GM12878 (cell line): ENCODE results near the gene METTL14. TPM values are rescaled to one million over a fixed set of nuclear protein-coding genes. Genes with fewer than 3 reads are reported as not detected.

Experiments used
- ATAC-seq: fragments of 200-7000 bp; cut with Tn5 transposase; 3 replicates; pipeline ENCODE4 v1.9.1; 2020; ENCODE audit warnings: mild to moderate bottlenecking, moderate library complexity
- BruUV-seq: library from RNA; stranded (reverse); fragments of 400-500 nt; replicated peaks from 2 replicates; lab custom pipeline; 2021; lab: Mats Ljungman, UMichigan
- CTCF ChIA-PET: fragments of 300-600 bp; sonication (Branson Sonifier 250); formaldehyde crosslinking; extraction: SDS; loops from one replicate; lab custom pipeline; 2021; ENCODE audit warnings: inconsistent platforms; lab: Yijun Ruan, JAX
- POLR2A ChIA-PET: fragments of 350-600 bp; formaldehyde crosslinking; extraction: SDS; loops from one replicate; lab custom pipeline; 2021; ENCODE audit warnings: inconsistent platforms; lab: Charles Lee
- RAD21 ChIA-PET: fragments of 300-600 bp; sonication (Branson Sonifier 250); formaldehyde crosslinking; loops from one replicate; lab custom pipeline; 2023; ENCODE audit warnings: antibody characterized with exemption; ENCODE audit not compliant: unreplicated experiment; lab: Charles Lee
- SMC1A ChIA-PET: fragments of 300-600 bp; sonication (Branson Sonifier 250); formaldehyde crosslinking; loops from one replicate; lab custom pipeline; 2023; ENCODE audit not compliant: unreplicated experiment, uncharacterized antibody; lab: Charles Lee
- DNase-seq: peaks from one replicate; pipeline ENCODE4 v3.0.0-alpha.2; 2011; ENCODE audit warnings: low read depth, low spot score
- FAIRE-seq: peaks from 3 replicates; lab custom pipeline; 2011; peaks lifted over from hg19 to GRCh38; lab: Jason Lieb, UNC
- H2AFZ ChIP-seq: 2 replicates; pipeline ENCODE4 v1.6.0; 2011; ENCODE audit warnings: low read depth, low read length, control low read depth; ENCODE audit not compliant: control insufficient read depth
- H3K27ac ChIP-seq: 2 replicates; pipeline ENCODE4 v1.5.1; 2011; ENCODE audit warnings: control low read depth; ENCODE audit not compliant: control insufficient read depth, insufficient read depth
- H3K27me3 ChIP-seq, 2 experiments: replicated peaks in 1 of 2; 2 replicates each; pipeline versions ENCODE4 v1.6.0 to v1.6.1; 2011; ENCODE audit warnings: low read length in 1 of 2; ENCODE audit not compliant: control insufficient read depth in 2 of 2, insufficient read depth in 2 of 2
- H3K36me3 ChIP-seq, 2 experiments: 2 replicates each; pipeline ENCODE4 v1.5.1; 2011; ENCODE audit warnings: low read length in 1 of 2; ENCODE audit not compliant: control insufficient read depth in 2 of 2, insufficient read depth in 2 of 2
- H3K4me1 ChIP-seq: 2 replicates; pipeline ENCODE4 v1.6.1; 2011; ENCODE audit warnings: mild to moderate bottlenecking, low read length, moderate library complexity, mixed read lengths; ENCODE audit not compliant: control insufficient read depth, insufficient read depth
- H3K4me2 ChIP-seq: 2 replicates; pipeline ENCODE4 v1.6.0; 2011; ENCODE audit warnings: control low read depth; ENCODE audit not compliant: control insufficient read depth, insufficient read depth
- H3K4me3 ChIP-seq: fragments of 200-600 bp; sonication (generic); 2 replicates; pipeline ENCODE4 v1.5.1; 2016
- H3K79me2 ChIP-seq: 2 replicates; pipeline ENCODE4 v1.6.0; 2011; ENCODE audit warnings: low read length; ENCODE audit not compliant: control insufficient read depth, insufficient read depth
- H3K9ac ChIP-seq: 2 replicates; pipeline ENCODE4 v1.8.0; 2011; ENCODE audit warnings: low read length, control low read depth, mixed read lengths; ENCODE audit not compliant: control insufficient read depth, insufficient read depth
- H3K9me3 ChIP-seq: replicated peaks from 3 replicates; pipeline ENCODE4 v1.5.1; 2011; ENCODE audit warnings: mild to moderate bottlenecking, low read length; ENCODE audit not compliant: control insufficient read depth, insufficient read depth
- H4K20me1 ChIP-seq: 2 replicates; pipeline ENCODE4 v1.6.0; 2011; ENCODE audit not compliant: control insufficient read depth, insufficient read depth
- CBFB ChIP-seq: IDR thresholded peaks from 2 replicates; pipeline ENCODE4 v1.6.1; 2016; ENCODE audit warnings: antibody characterized with exemption, low read depth
- CHD2 ChIP-seq: IDR thresholded peaks from 2 replicates; pipeline ENCODE4 v1.6.1; 2011; ENCODE audit warnings: low read depth, low read length, improper control_type of control experiment, borderline replicate concordance
- JUND ChIP-seq: IDR thresholded peaks from 2 replicates; pipeline ENCODE4 v1.6.1; 2012; ENCODE audit warnings: low read depth, mild to moderate bottlenecking, low read length, improper control_type of control experiment, moderate library complexity
- NFXL1 ChIP-seq: fragments of 450-650 bp; IDR thresholded peaks from 2 replicates; pipeline ENCODE4 v1.6.1; 2017; ENCODE audit warnings: antibody characterized with exemption, mild to moderate bottlenecking, borderline replicate concordance
- NR2C1 ChIP-seq: fragments of 450-650 bp; IDR thresholded peaks from 2 replicates; pipeline ENCODE4 v1.6.1; 2017; ENCODE audit warnings: antibody characterized with exemption, mild to moderate bottlenecking, moderate library complexity
- POLR2A ChIP-seq: IDR thresholded peaks from 2 replicates; pipeline ENCODE4 v1.6.1; 2011; ENCODE audit warnings: low read depth, mild to moderate bottlenecking, low read length
- SMC3 ChIP-seq: IDR thresholded peaks from 2 replicates; pipeline ENCODE4 v1.6.1; 2011; ENCODE audit warnings: low read length, improper control_type of control experiment, borderline replicate concordance
- WGBS: methylation state at CpG from one replicate; pipeline ENCODE4 v1.1.6; 2016; ENCODE audit warnings: low lambda C conversion rate; ENCODE audit not compliant: insufficient replicate concordance, insufficient coverage; ENCODE audit errors: missing lambda C conversion rate; 5-methylcytosine and 5-hydroxymethylcytosine counted together
- in situ Hi-C: fragments of 300-500 bp; cut with MboI; formaldehyde crosslinking; loops from 9 replicates; pipeline ENCODE4 v1.14.3; 2018; ENCODE audit warnings: mixed read lengths
- intact Hi-C: fragments of 100-400 bp; cut with micrococcal nuclease; formaldehyde crosslinking; loops from one replicate; pipeline ENCODE4 v1.14.2; 2022; ENCODE audit not compliant: unreplicated experiment
- polyA plus RNA-seq, 11 experiments: library from polyadenylated mRNA; depleted of rRNA in 4 of 11; unstranded in 6 of 11; stranded (reverse) in 5 of 11; fragments of >200 nt; fragmentation: Nextera tagmentation in 4 of 11; fragmentation: Illumina TruSeq in 1 of 11; extraction: Ambion mirVana in 4 of 11; extraction: Trizol in 1 of 11; gene quantifications; 1 replicate in 1 of 11; 2 replicates in 10 of 11; pipeline versions ENCODE4 v1.2.1 to v1.2.3, GENCODE V29; 2011 to 2016; ENCODE audit warnings: inconsistent platforms in 2 of 11, missing spikeins in 2 of 11, low read depth in 1 of 11
- total RNA-seq, 4 experiments: library from RNA; depleted of rRNA in 3 of 4; stranded (reverse); fragments of >200 nt in 3 of 4; fragmentation: Illumina TruSeq in 1 of 4; extraction: Trizol in 1 of 4; gene quantifications; 2 replicates each; pipeline versions ENCODE4 v1.2.1 to v1.2.3, GENCODE V29; 2013 to 2021
- TF ChIP-seq, protein P1 (sequence below): IDR thresholded peaks from 2 replicates; pipeline ENCODE4 v1.6.1; 2011; ENCODE audit warnings: mild to moderate bottlenecking, low read depth, low read length, moderate library complexity; ENCODE audit not compliant: insufficient replicate concordance
- TF ChIP-seq, protein P2 (sequence below): IDR thresholded peaks from 2 replicates; pipeline ENCODE4 v1.6.1; 2012; ENCODE audit warnings: improper control_type of control experiment, low read depth, low read length; ENCODE audit not compliant: insufficient replicate concordance
- TF ChIP-seq, protein P3 (sequence below): fragments of 450-650 bp; IDR thresholded peaks from 2 replicates; pipeline ENCODE4 v1.6.1; 2018; ENCODE audit warnings: borderline replicate concordance, mild to moderate bottlenecking; ENCODE audit not compliant: partially characterized antibody
- TF ChIP-seq, protein P4 (sequence below): IDR thresholded peaks from 2 replicates; pipeline ENCODE4 v1.6.1; 2012; ENCODE audit warnings: low read depth, low read length, improper control_type of control experiment
- TF ChIP-seq, protein P5 (sequence below): fragments of 450-650 bp; IDR thresholded peaks from 2 replicates; pipeline ENCODE4 v1.6.1; 2014; ENCODE audit warnings: mild to moderate bottlenecking

METTL14 gene
- total and polyA plus RNA-seq, 10 of the 15 experiments (the other 5 are each of a cell fraction or from before 2014, with no cell fraction given), result 11.2 to 44.9 (median 27.6) TPM

DNA sequence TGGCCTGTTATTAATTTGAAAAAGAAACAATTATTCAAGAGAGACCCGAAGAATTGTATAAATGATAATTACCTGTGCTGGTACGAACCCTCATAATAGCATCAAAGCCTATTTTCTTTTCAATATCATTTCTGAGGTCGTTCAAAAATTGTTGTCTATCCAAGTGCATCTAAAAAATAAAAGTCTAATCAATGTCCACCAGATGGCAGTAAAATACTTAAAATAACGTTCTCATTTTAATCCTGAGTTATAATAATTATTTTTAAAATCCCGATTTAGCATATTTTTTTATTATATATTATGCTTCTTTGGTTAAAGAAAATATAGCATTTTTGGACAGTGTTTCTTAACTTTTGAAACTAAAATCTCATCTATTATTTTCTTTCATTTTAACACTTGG lies 55.7 kb downstream of the METTL14 start (continued):
- TF ChIP-seq SMC3 (peak; percentile 16; the same call in 1 of the 2 replicates), NR2C1 (no peak), CBFB (no peak)
- TF ChIP-seq, protein P1, sequence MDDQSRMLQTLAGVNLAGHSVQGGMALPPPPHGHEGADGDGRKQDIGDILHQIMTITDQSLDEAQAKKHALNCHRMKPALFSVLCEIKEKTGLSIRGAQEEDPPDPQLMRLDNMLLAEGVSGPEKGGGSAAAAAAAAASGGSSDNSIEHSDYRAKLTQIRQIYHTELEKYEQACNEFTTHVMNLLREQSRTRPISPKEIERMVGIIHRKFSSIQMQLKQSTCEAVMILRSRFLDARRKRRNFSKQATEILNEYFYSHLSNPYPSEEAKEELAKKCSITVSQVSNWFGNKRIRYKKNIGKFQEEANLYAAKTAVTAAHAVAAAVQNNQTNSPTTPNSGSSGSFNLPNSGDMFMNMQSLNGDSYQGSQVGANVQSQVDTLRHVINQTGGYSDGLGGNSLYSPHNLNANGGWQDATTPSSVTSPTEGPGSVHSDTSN, result no peak
- TF ChIP-seq, protein P2, sequence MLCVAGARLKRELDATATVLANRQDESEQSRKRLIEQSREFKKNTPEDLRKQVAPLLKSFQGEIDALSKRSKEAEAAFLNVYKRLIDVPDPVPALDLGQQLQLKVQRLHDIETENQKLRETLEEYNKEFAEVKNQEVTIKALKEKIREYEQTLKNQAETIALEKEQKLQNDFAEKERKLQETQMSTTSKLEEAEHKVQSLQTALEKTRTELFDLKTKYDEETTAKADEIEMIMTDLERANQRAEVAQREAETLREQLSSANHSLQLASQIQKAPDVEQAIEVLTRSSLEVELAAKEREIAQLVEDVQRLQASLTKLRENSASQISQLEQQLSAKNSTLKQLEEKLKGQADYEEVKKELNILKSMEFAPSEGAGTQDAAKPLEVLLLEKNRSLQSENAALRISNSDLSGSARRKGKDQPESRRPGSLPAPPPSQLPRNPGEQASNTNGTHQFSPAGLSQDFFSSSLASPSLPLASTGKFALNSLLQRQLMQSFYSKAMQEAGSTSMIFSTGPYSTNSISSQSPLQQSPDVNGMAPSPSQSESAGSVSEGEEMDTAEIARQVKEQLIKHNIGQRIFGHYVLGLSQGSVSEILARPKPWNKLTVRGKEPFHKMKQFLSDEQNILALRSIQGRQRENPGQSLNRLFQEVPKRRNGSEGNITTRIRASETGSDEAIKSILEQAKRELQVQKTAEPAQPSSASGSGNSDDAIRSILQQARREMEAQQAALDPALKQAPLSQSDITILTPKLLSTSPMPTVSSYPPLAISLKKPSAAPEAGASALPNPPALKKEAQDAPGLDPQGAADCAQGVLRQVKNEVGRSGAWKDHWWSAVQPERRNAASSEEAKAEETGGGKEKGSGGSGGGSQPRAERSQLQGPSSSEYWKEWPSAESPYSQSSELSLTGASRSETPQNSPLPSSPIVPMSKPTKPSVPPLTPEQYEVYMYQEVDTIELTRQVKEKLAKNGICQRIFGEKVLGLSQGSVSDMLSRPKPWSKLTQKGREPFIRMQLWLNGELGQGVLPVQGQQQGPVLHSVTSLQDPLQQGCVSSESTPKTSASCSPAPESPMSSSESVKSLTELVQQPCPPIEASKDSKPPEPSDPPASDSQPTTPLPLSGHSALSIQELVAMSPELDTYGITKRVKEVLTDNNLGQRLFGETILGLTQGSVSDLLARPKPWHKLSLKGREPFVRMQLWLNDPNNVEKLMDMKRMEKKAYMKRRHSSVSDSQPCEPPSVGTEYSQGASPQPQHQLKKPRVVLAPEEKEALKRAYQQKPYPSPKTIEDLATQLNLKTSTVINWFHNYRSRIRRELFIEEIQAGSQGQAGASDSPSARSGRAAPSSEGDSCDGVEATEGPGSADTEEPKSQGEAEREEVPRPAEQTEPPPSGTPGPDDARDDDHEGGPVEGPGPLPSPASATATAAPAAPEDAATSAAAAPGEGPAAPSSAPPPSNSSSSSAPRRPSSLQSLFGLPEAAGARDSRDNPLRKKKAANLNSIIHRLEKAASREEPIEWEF, result no peak

DNA sequence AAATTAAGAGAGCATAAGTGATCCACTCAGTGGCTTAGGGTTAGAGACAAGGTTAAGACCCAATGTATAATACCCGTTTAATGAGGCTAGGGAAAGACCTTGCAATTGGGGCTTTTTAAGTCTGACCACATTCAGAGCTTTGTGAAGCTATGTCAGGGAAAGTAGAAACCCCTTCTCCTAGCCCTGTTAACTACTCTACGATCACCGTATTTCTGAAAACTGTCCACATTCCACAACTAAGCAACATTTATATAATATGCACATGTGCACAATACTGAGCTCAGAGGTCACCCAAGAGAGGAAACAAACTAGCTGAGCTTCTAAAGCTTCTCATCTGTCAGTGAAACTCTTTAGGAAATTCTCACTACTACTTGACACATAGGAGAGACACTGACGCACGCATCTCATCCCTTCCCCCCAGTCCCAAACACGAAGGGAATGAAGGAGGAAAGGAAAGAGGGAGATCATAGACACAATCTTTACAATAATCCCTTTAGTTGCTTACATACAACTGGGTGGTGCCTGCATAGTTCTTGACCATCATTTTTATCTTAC lies 56.2 kb downstream of the METTL14 start:
- no peaks in the 10 kb centered on the region for H3K9me3 ChIP-seq
- no peaks in the 10 kb centered on the region for H3K27me3 ChIP-seq
- no TSS peak for BruUV-seq
- DNase-seq (no peak), ATAC-seq (no peak), FAIRE-seq (no peak)
- WGBS, result 78% methylated on average over 6 of the region's 6 CpGs
- no peak overlapping the region for H3K4me2 ChIP-seq
- intact Hi-C loops (no loop called here), in situ Hi-C loops (no loop called here)
- ChIA-PET SMC1A (interaction anchor here (0.6 to 1.0 kb wide), 4 partner anchors 14 to 150 kb away, joined by 3 to 4 read pairs (median 3); no protein-coding TSS in a partner anchor), RAD21 (interaction anchor here (1.0 to 1.2 kb wide), 2 partner anchors 150 to 300 kb away, joined by 5 to 6 read pairs; no protein-coding TSS in a partner anchor), POLR2A (no interaction called here), CTCF (interaction anchor here (0.6 to 2.3 kb wide), 20 partner anchors 8 to 228 kb away, joined by 3 to 15 read pairs (median 3); no protein-coding TSS in a partner anchor)
- H3K79me2 ChIP-seq, result no peaks in the 10 kb centered on the region
- no peak overlapping the region for H2AFZ ChIP-seq
- no peak overlapping the region for H3K9ac ChIP-seq
- H3K4me1 ChIP-seq, result no peaks in the 10 kb centered on the region
- no peak overlapping the region for H3K4me3 ChIP-seq
- H4K20me1 ChIP-seq, result no peaks in the 10 kb centered on the region
- H3K36me3 ChIP-seq, result peaks cover 3 to 32% of the 10 kb centered on the region in 2 experiments
- no peak overlapping the region for H3K27ac ChIP-seq
- TF ChIP-seq POLR2A, result no peak
- TF ChIP-seq, protein P3, sequence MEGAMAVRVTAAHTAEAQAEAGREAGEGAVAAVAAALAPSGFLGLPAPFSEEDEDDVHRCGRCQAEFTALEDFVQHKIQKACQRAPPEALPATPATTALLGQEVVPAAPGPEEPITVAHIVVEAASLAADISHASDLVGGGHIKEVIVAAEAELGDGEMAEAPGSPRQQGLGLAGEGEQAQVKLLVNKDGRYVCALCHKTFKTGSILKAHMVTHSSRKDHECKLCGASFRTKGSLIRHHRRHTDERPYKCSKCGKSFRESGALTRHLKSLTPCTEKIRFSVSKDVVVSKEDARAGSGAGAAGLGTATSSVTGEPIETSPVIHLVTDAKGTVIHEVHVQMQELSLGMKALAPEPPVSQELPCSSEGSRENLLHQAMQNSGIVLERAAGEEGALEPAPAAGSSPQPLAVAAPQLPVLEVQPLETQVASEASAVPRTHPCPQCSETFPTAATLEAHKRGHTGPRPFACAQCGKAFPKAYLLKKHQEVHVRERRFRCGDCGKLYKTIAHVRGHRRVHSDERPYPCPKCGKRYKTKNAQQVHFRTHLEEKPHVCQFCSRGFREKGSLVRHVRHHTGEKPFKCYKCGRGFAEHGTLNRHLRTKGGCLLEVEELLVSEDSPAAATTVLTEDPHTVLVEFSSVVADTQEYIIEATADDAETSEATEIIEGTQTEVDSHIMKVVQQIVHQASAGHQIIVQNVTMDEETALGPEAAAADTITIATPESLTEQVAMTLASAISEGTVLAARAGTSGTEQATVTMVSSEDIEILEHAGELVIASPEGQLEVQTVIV, result no peak
- TF ChIP-seq CHD2, result no peak
- TF ChIP-seq, protein P4, sequence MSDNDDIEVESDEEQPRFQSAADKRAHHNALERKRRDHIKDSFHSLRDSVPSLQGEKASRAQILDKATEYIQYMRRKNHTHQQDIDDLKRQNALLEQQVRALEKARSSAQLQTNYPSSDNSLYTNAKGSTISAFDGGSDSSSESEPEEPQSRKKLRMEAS, result no peak
- TF ChIP-seq, protein P5, sequence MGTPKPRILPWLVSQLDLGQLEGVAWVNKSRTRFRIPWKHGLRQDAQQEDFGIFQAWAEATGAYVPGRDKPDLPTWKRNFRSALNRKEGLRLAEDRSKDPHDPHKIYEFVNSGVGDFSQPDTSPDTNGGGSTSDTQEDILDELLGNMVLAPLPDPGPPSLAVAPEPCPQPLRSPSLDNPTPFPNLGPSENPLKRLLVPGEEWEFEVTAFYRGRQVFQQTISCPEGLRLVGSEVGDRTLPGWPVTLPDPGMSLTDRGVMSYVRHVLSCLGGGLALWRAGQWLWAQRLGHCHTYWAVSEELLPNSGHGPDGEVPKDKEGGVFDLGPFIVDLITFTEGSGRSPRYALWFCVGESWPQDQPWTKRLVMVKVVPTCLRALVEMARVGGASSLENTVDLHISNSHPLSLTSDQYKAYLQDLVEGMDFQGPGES, result no peak
- no peak for TF ChIP-seq NFXL1
- no peak for TF ChIP-seq JUND
- no peak for TF ChIP-seq NR2C1
